Activated T-cell treated with anti-CD3 and anti-CD28 coated beads, Interleukin-2, amount 50 U/mL, for 4 hours (primary cell): ENCODE data around the gene FGL2. TPM values are rescaled to one million over a fixed set of nuclear protein-coding genes. Genes with fewer than 3 reads are reported as not detected.
A peak's percentile ranks its signal among the peaks of the same experiment; 100 is the strongest.
"Not testable (repeated sequence)": the region's sequence is repeated elsewhere in the genome, so short reads cannot be mapped to it uniquely, and the experiment has no call there.

ENCODE experiments used
- ATAC-seq, 2 donors: fragments of 200-7000 bp; cut with Tn5 transposase; one replicate each; pipeline ENCODE4 v1.10.0; 2021
- DNase-seq: peaks from one replicate; pipeline ENCODE4 v3.0.0-alpha.2; 2020
- H3K27me3 Mint-ChIP-seq: one replicate; pipeline ENCODE4 v1.8.0; 2021; ENCODE audit warnings: low read depth, mixed read lengths
- H3K36me3 Mint-ChIP-seq: one replicate; pipeline ENCODE4 v1.8.0; 2022; ENCODE audit warnings: mixed read lengths; ENCODE audit not compliant: insufficient read depth
- H3K4me1 Mint-ChIP-seq: one replicate; pipeline ENCODE4 v1.8.0; 2021; ENCODE audit warnings: low read depth, mixed read lengths
- H3K4me3 Mint-ChIP-seq: one replicate; pipeline ENCODE4 v1.8.0; 2021; ENCODE audit warnings: mild to moderate bottlenecking, moderate library complexity, mixed read lengths
- H3K9me3 Mint-ChIP-seq: one replicate; pipeline ENCODE4 v1.8.0; 2021; ENCODE audit warnings: mixed read lengths
- total RNA-seq, 3 donors: library from RNA; stranded (reverse); gene quantifications; one replicate each; pipeline ENCODE4 v1.2.1, GENCODE V29; 2021

FGL2 gene
- total RNA-seq, 3 donors from 2014 or later = 0.11 to 0.37 TPM; not detected in 1

- peaks cover 3% of the 10 kb centered on the region for H3K9me3 Mint-ChIP-seq
- H3K27me3 Mint-ChIP-seq = no peaks in the 10 kb centered on the region
- no peak for ATAC-seq
- no peak overlapping the region for H3K4me3 Mint-ChIP-seq
- H3K36me3 Mint-ChIP-seq = no peaks in the 10 kb centered on the region
- H3K4me1 Mint-ChIP-seq = no peaks in the 10 kb centered on the region
- no peak for DNase-seq
Measured at GRCh38 chr7:77185866-77186265, 13.8 kb downstream of the FGL2 start.

GRCh38 chr7:77184990-77185389 is 14.6 kb downstream of the FGL2 start:
- H3K4me1 Mint-ChIP-seq = no peaks in the 10 kb centered on the region
- ATAC-seq (no peak), DNase-seq (no peak)
- H3K9me3 Mint-ChIP-seq = peaks cover 5% of the 10 kb centered on the region
- H3K4me3 Mint-ChIP-seq = no peak overlapping the region
- H3K27me3 Mint-ChIP-seq = no peaks in the 10 kb centered on the region
- no peaks in the 10 kb centered on the region for H3K36me3 Mint-ChIP-seq

GRCh38 chr7:77184463-77184862 is 15.2 kb downstream of the FGL2 start:
- DNase-seq (no peak), ATAC-seq (no peak)
- H3K9me3 Mint-ChIP-seq = peaks cover 5% of the 10 kb centered on the region
- H3K36me3 Mint-ChIP-seq = no peaks in the 10 kb centered on the region
- H3K27me3 Mint-ChIP-seq = no peaks in the 10 kb centered on the region
- no peaks in the 10 kb centered on the region for H3K4me1 Mint-ChIP-seq
- no peak overlapping the region for H3K4me3 Mint-ChIP-seq

GRCh38 chr7:77182261-77182660 is 17.4 kb downstream of the FGL2 start:
- Mint-ChIP-seq H3K4me1 (no peaks in the 10 kb centered on the region), H3K27me3 (no peaks in the 10 kb centered on the region), H3K9me3 (peaks cover 5% of the 10 kb centered on the region), H3K36me3 (no peaks in the 10 kb centered on the region), H3K4me3 (no peak overlapping the region)
- DNase-seq (no peak), ATAC-seq (no peak)

GRCh38 chr7:77181734-77182133 is 17.9 kb downstream of the FGL2 start:
- Mint-ChIP-seq H3K4me3 (no peak overlapping the region), H3K9me3 (peaks cover 5% of the 10 kb centered on the region), H3K4me1 (no peaks in the 10 kb centered on the region), H3K36me3 (no peaks in the 10 kb centered on the region), H3K27me3 (no peaks in the 10 kb centered on the region)
- no peak for ATAC-seq
- DNase-seq = no peak

GRCh38 chr7:77181015-77181595 is 18.5 kb downstream of the FGL2 start:
- DNase-seq = no peak
- Mint-ChIP-seq H3K9me3 (peaks cover 5% of the 10 kb centered on the region), H3K4me3 (no peak overlapping the region), H3K4me1 (no peaks in the 10 kb centered on the region), H3K27me3 (no peaks in the 10 kb centered on the region), H3K36me3 (no peaks in the 10 kb centered on the region)
- ATAC-seq = no peak

- H3K4me1 Mint-ChIP-seq, H3K9me3 Mint-ChIP-seq, H3K36me3 Mint-ChIP-seq, H3K27me3 Mint-ChIP-seq, DNase-seq, H3K4me3 Mint-ChIP-seq, ATAC-seq: not testable (repeated sequence)
Measured at GRCh38 chr7:77178024-77178423, 21.6 kb downstream of the FGL2 start.

- not testable (repeated sequence) for H3K4me3 Mint-ChIP-seq, DNase-seq, H3K27me3 Mint-ChIP-seq, H3K4me1 Mint-ChIP-seq, ATAC-seq, H3K9me3 Mint-ChIP-seq, H3K36me3 Mint-ChIP-seq
Measured at GRCh38 chr7:77177321-77177904, 22.2 kb downstream of the FGL2 start.

- not testable (repeated sequence) for H3K4me3 Mint-ChIP-seq, ATAC-seq, DNase-seq, H3K9me3 Mint-ChIP-seq, H3K4me1 Mint-ChIP-seq, H3K27me3 Mint-ChIP-seq, H3K36me3 Mint-ChIP-seq
Measured at GRCh38 chr7:77175274-77175800, 24.3 kb downstream of the FGL2 start.

GRCh38 chr7:77174418-77174817 is 25.2 kb downstream of the FGL2 start:
- DNase-seq, ATAC-seq, H3K9me3 Mint-ChIP-seq, H3K27me3 Mint-ChIP-seq, H3K36me3 Mint-ChIP-seq, H3K4me1 Mint-ChIP-seq, H3K4me3 Mint-ChIP-seq: not testable (repeated sequence)

- not testable (repeated sequence) for DNase-seq, H3K36me3 Mint-ChIP-seq, H3K4me3 Mint-ChIP-seq, H3K4me1 Mint-ChIP-seq, H3K9me3 Mint-ChIP-seq, ATAC-seq, H3K27me3 Mint-ChIP-seq
Measured at GRCh38 chr7:77172437-77173172, 27.0 kb downstream of the FGL2 start.

GRCh38 chr7:77171073-77171472 is 28.5 kb downstream of the FGL2 start:
- H3K4me3 Mint-ChIP-seq, H3K36me3 Mint-ChIP-seq: not testable (repeated sequence)

GRCh38 chr7:77157446-77157845 is 42.2 kb downstream of the FGL2 start:
- H3K36me3 Mint-ChIP-seq = no peaks in the 10 kb centered on the region
- H3K4me1 Mint-ChIP-seq = peaks cover 14% of the 10 kb centered on the region
- H3K4me3 Mint-ChIP-seq = no peak overlapping the region
- H3K27me3 Mint-ChIP-seq = no peaks in the 10 kb centered on the region
- H3K9me3 Mint-ChIP-seq = no peaks in the 10 kb centered on the region
- no peak for DNase-seq
- peak; percentile 42 for ATAC-seq

More at GRCh38 chr7:77171073-77171472, 28.5 kb downstream of the FGL2 start:
- H3K9me3 Mint-ChIP-seq, DNase-seq, H3K27me3 Mint-ChIP-seq, H3K4me1 Mint-ChIP-seq, ATAC-seq: not testable (repeated sequence)

GRCh38 chr7:77157034-77157433 is 42.6 kb downstream of the FGL2 start:
- peaks cover 14% of the 10 kb centered on the region for H3K4me1 Mint-ChIP-seq
- not testable (repeated sequence) for H3K27me3 Mint-ChIP-seq

More at GRCh38 chr7:77157034-77157433, 42.6 kb downstream of the FGL2 start:
- peak; percentile 84 to 85 for ATAC-seq
- not testable (repeated sequence) for H3K9me3 Mint-ChIP-seq, H3K36me3 Mint-ChIP-seq, H3K4me3 Mint-ChIP-seq, DNase-seq
